ENCODE data around the gene GADD45G. TPM values are rescaled to one million over a fixed set of nuclear protein-coding genes. Genes with fewer than 3 reads are reported as not detected.

GADD45G gene
- total and polyA plus RNA-seq, 2 donors, result 6.9 to 21.0 TPM

- Histone ChIP-seq H3K27me3 (ENCODE audit: control insufficient read depth in 2 of 2, insufficient read depth in 1 of 2, low read length in 1 of 2) (peaks cover 0 to 2% of the 10 kb centered on the region in 2 donors), H3K36me3 (ENCODE audit: control insufficient read depth in 2 of 2, insufficient read depth in 2 of 2, low read length in 1 of 2) (no peaks in the 10 kb centered on the region), H3K4me3 (ENCODE audit: low read length in 2 of 2) (no peak overlapping the region), H3K27ac (ENCODE audit: low read depth in 1 of 2, low read length in 1 of 2) (no peak overlapping the region), H3K4me1 (ENCODE audit: control insufficient read depth in 2 of 2, insufficient read depth in 2 of 2, low read length in 2 of 2) (peaks cover 0 to 15% of the 10 kb centered on the region in 2 donors), H3K9me3 (ENCODE audit: control insufficient read depth in 2 of 2, insufficient read depth in 1 of 2, low read length in 1 of 2) (no peaks in the 10 kb centered on the region)
- WGBS, result 88% methylated on average over 13 of the region's 13 CpGs
- DNase-seq (ENCODE audit: low read depth in 6 of 9, low spot score in 9 of 9), result no peak
Measured at GRCh38 chr9:89639367-89639795, 34.6 kb downstream of the GADD45G start.

GRCh38 chr9:89639961-89640360, 35.1 kb downstream of the GADD45G start:
- Histone ChIP-seq H3K36me3 (ENCODE audit: control insufficient read depth in 2 of 2, insufficient read depth in 2 of 2, low read length in 1 of 2) (no peaks in the 10 kb centered on the region), H3K4me3 (ENCODE audit: low read length in 2 of 2) (no peak overlapping the region), H3K27ac (ENCODE audit: low read depth in 1 of 2, low read length in 1 of 2) (no peak overlapping the region), H3K27me3 (ENCODE audit: control insufficient read depth in 2 of 2, insufficient read depth in 1 of 2, low read length in 1 of 2) (peaks cover 0 to 2% of the 10 kb centered on the region in 2 donors), H3K4me1 (ENCODE audit: control insufficient read depth in 2 of 2, insufficient read depth in 2 of 2, low read length in 2 of 2) (peaks cover 0 to 15% of the 10 kb centered on the region in 2 donors), H3K9me3 (ENCODE audit: control insufficient read depth in 2 of 2, insufficient read depth in 1 of 2, low read length in 1 of 2) (no peaks in the 10 kb centered on the region)
- WGBS, result 75% methylated on average over 5 of the region's 5 CpGs
- no peak for DNase-seq (ENCODE audit: low read depth in 6 of 9, low spot score in 9 of 9)

GRCh38 chr9:89640361-89640760, 35.5 kb downstream of the GADD45G start:
- no peaks in the 10 kb centered on the region for H3K36me3 ChIP-seq (ENCODE audit: control insufficient read depth in 2 of 2, insufficient read depth in 2 of 2, low read length in 1 of 2)
- no peak overlapping the region for H3K27ac ChIP-seq (ENCODE audit: low read depth in 1 of 2, low read length in 1 of 2)
- no peaks in the 10 kb centered on the region for H3K9me3 ChIP-seq (ENCODE audit: control insufficient read depth in 2 of 2, insufficient read depth in 1 of 2, low read length in 1 of 2)
- 59% methylated on average over 11 of the region's 11 CpGs for WGBS
- no peak overlapping the region for H3K4me3 ChIP-seq (ENCODE audit: low read length in 2 of 2)
- peak in 1 of 9 donors; percentile 19 for DNase-seq (ENCODE audit: low read depth in 6 of 9, low spot score in 9 of 9)
- H3K27me3 ChIP-seq (ENCODE audit: control insufficient read depth in 2 of 2, insufficient read depth in 1 of 2, low read length in 1 of 2), result peaks cover 0 to 2% of the 10 kb centered on the region in 2 donors
- peaks cover 0 to 15% of the 10 kb centered on the region in 2 donors for H3K4me1 ChIP-seq (ENCODE audit: control insufficient read depth in 2 of 2, insufficient read depth in 2 of 2, low read length in 2 of 2)

DNA sequence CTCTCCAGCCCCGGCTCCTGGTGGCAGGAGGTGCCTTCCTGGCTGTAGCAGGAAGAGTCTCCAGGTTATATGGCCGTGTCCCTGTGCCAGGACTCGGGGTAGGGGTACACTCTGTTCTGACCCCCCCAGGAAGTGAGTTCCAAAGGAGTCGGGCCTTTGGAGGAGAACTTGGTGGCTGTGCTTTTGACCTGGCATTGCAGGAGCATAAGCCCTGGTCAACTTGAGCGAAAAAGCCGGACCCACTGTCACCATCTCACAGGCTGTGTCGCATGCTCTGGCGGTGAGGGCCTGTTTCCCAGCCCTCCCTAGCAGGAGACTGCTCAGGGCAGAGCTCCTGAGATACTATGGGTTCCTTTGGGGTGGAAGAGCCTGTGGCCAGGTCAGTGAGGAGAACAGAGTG, 36.0 kb downstream of the GADD45G start:
- Histone ChIP-seq H3K27ac (ENCODE audit: low read depth in 1 of 2, low read length in 1 of 2) (no peak overlapping the region), H3K4me3 (ENCODE audit: low read length in 2 of 2) (no peak overlapping the region), H3K27me3 (ENCODE audit: control insufficient read depth in 2 of 2, insufficient read depth in 1 of 2, low read length in 1 of 2) (no peaks in the 10 kb centered on the region), H3K9me3 (ENCODE audit: control insufficient read depth in 2 of 2, insufficient read depth in 1 of 2, low read length in 1 of 2) (no peaks in the 10 kb centered on the region), H3K4me1 (ENCODE audit: control insufficient read depth in 2 of 2, insufficient read depth in 2 of 2, low read length in 2 of 2) (peaks cover 0 to 15% of the 10 kb centered on the region in 2 donors), H3K36me3 (ENCODE audit: control insufficient read depth in 2 of 2, insufficient read depth in 2 of 2, low read length in 1 of 2) (no peaks in the 10 kb centered on the region)
- no peak for DNase-seq (ENCODE audit: low read depth in 6 of 9, low spot score in 9 of 9)
- WGBS, result 95% methylated on average over 8 of the region's 8 CpGs

DNA sequence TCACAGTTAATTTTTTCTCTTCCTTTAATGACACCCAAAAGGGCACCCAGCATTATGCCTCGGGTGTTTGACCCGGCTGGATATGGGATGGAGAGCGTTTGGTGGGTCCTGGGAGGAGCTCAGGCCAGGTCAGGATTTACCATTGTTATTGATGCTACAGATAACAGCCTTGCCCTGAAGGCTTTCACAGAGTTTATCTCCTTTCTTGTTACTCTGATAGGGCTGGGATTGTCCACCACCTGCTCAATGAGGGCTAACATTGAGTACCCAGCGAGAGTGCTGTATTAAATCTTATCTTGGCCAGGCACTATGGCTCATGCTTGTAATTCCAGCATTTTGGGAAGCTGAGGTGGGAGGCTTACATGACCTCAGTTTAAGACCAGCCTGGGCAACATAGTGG, 37.2 kb downstream of the GADD45G start:
- no peak for DNase-seq (ENCODE audit: low read depth in 6 of 9, low spot score in 9 of 9)
- no peaks in the 10 kb centered on the region for H3K9me3 ChIP-seq (ENCODE audit: control insufficient read depth in 2 of 2, insufficient read depth in 1 of 2, low read length in 1 of 2)
- whole genome bisulfite sequencing, result 97% methylated on average over 4 of the region's 4 CpGs
- no peak overlapping the region for H3K4me3 ChIP-seq (ENCODE audit: low read length in 2 of 2)
- no peaks in the 10 kb centered on the region for H3K36me3 ChIP-seq (ENCODE audit: control insufficient read depth in 2 of 2, insufficient read depth in 2 of 2, low read length in 1 of 2)
- H3K27me3 ChIP-seq (ENCODE audit: control insufficient read depth in 2 of 2, insufficient read depth in 1 of 2, low read length in 1 of 2), result no peaks in the 10 kb centered on the region
- H3K4me1 ChIP-seq (ENCODE audit: control insufficient read depth in 2 of 2, insufficient read depth in 2 of 2, low read length in 2 of 2), result peaks cover 0 to 15% of the 10 kb centered on the region in 2 donors
- H3K27ac ChIP-seq (ENCODE audit: low read depth in 1 of 2, low read length in 1 of 2), result no peak overlapping the region

GRCh38 chr9:89642789-89643188, 38.0 kb downstream of the GADD45G start:
- no peak overlapping the region for H3K27ac ChIP-seq (ENCODE audit: low read depth in 1 of 2, low read length in 1 of 2)
- no peaks in the 10 kb centered on the region for H3K9me3 ChIP-seq (ENCODE audit: control insufficient read depth in 2 of 2, insufficient read depth in 1 of 2, low read length in 1 of 2)
- H3K27me3 ChIP-seq (ENCODE audit: control insufficient read depth in 2 of 2, insufficient read depth in 1 of 2, low read length in 1 of 2), result no peaks in the 10 kb centered on the region
- H3K36me3 ChIP-seq (ENCODE audit: control insufficient read depth in 2 of 2, insufficient read depth in 2 of 2, low read length in 1 of 2), result no peaks in the 10 kb centered on the region
- WGBS, result 97% methylated on average over 6 of the region's 6 CpGs
- H3K4me1 ChIP-seq (ENCODE audit: control insufficient read depth in 2 of 2, insufficient read depth in 2 of 2, low read length in 2 of 2), result peaks cover 0 to 15% of the 10 kb centered on the region in 2 donors
- no peak overlapping the region for H3K4me3 ChIP-seq (ENCODE audit: low read length in 2 of 2)
- DNase-seq (ENCODE audit: low read depth in 6 of 9, low spot score in 9 of 9), result no peak

GRCh38 chr9:89646189-89646939, 41.6 kb downstream of the GADD45G start:
- H3K27me3 ChIP-seq (ENCODE audit: control insufficient read depth in 2 of 2, insufficient read depth in 1 of 2, low read length in 1 of 2), result no peaks in the 10 kb centered on the region
- DNase-seq (ENCODE audit: low read depth in 6 of 9, low spot score in 9 of 9), result no peak
- H3K27ac ChIP-seq (ENCODE audit: low read depth in 1 of 2, low read length in 1 of 2), result no peak overlapping the region
- H3K9me3 ChIP-seq (ENCODE audit: control insufficient read depth in 2 of 2, insufficient read depth in 1 of 2, low read length in 1 of 2), result no peaks in the 10 kb centered on the region
- no peaks in the 10 kb centered on the region for H3K36me3 ChIP-seq (ENCODE audit: control insufficient read depth in 2 of 2, insufficient read depth in 2 of 2, low read length in 1 of 2)
- WGBS, result 98% methylated on average over 8 of the region's 8 CpGs
- H3K4me3 ChIP-seq (ENCODE audit: low read length in 2 of 2), result no peak overlapping the region
- no peaks in the 10 kb centered on the region for H3K4me1 ChIP-seq (ENCODE audit: control insufficient read depth in 2 of 2, insufficient read depth in 2 of 2, low read length in 2 of 2)

DNA sequence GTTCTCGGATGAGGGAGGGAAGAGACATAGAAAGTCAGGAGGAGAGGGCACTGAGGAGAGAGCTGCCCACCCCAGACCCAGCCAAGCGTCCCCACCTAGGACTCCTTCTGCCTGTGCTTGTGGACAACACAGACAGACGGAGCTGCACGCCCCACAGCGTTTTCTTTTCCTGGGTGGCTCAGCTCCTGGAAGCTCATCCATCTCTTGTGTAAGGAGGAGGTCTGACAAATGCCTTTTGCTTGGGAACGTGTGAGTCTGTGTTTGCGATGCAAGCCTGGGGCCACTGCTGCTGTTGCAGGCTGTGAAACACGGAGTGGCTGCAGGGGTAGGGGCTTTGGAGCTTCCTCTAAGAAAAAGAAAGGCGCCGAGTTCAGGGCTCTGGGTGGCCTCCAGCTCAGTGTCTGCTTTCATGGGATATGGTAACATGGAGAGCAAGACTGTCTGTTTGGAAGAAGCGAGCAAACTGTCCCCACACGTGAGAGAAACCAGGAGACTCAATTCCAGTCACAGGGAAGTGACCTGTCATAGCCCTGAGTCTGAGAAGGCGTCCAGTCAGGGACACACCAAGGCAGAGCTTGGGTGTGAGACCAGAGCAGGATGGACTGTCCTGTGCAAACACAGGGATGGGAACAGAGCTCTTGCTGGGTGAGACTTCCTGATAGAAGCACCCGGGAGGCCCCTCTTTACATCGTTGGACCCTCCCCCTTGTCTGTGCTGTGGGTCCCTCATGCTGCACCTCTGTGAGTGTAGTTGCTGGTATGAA, 42.7 kb downstream of the GADD45G start:
- no peak overlapping the region for H3K27ac ChIP-seq (ENCODE audit: low read depth in 1 of 2, low read length in 1 of 2)
- 90% methylated on average over 15 of the region's 15 CpGs for WGBS
- no peaks in the 10 kb centered on the region for H3K4me1 ChIP-seq (ENCODE audit: control insufficient read depth in 2 of 2, insufficient read depth in 2 of 2, low read length in 2 of 2)
- no peak for DNase-seq (ENCODE audit: low read depth in 6 of 9, low spot score in 9 of 9)
- H3K27me3 ChIP-seq (ENCODE audit: control insufficient read depth in 2 of 2, insufficient read depth in 1 of 2, low read length in 1 of 2), result no peaks in the 10 kb centered on the region
- no peak overlapping the region for H3K4me3 ChIP-seq (ENCODE audit: low read length in 2 of 2)
- no peaks in the 10 kb centered on the region for H3K36me3 ChIP-seq (ENCODE audit: control insufficient read depth in 2 of 2, insufficient read depth in 2 of 2, low read length in 1 of 2)
- H3K9me3 ChIP-seq (ENCODE audit: control insufficient read depth in 2 of 2, insufficient read depth in 1 of 2, low read length in 1 of 2), result no peaks in the 10 kb centered on the region

GRCh38 chr9:89648247-89649000, 43.6 kb downstream of the GADD45G start:
- Histone ChIP-seq H3K4me3 (ENCODE audit: low read length in 2 of 2) (no peak overlapping the region), H3K4me1 (ENCODE audit: control insufficient read depth in 2 of 2, insufficient read depth in 2 of 2, low read length in 2 of 2) (no peaks in the 10 kb centered on the region), H3K27me3 (ENCODE audit: control insufficient read depth in 2 of 2, insufficient read depth in 1 of 2, low read length in 1 of 2) (no peaks in the 10 kb centered on the region), H3K36me3 (ENCODE audit: control insufficient read depth in 2 of 2, insufficient read depth in 2 of 2, low read length in 1 of 2) (no peaks in the 10 kb centered on the region), H3K9me3 (ENCODE audit: control insufficient read depth in 2 of 2, insufficient read depth in 1 of 2, low read length in 1 of 2) (no peaks in the 10 kb centered on the region), H3K27ac (ENCODE audit: low read depth in 1 of 2, low read length in 1 of 2) (no peak overlapping the region)
- DNase-seq (ENCODE audit: low read depth in 6 of 9, low spot score in 9 of 9), result no peak
- 87% methylated on average over 11 of the region's 11 CpGs for WGBS
